Liver (tissue), 3 donors: ENCODE measurements around the gene STUM.

Experiments used
- CTCF ChIP-seq: fragments of 150-350 bp; IDR thresholded peaks from 2 replicates; pipeline ENCODE4 v1.5.1; 2017; ENCODE audit warnings: improper control_type of control experiment, low read depth, low read length; ENCODE audit not compliant: missing input control
- HNF4A ChIP-seq, 2 donors: conservative IDR thresholded peaks; 2 replicates each; pipeline ENCODE4 v1.6.1; 2016; ENCODE audit warnings: antibody characterized with exemption in 2 of 2, mild to moderate bottlenecking in 2 of 2
- JUND ChIP-seq, 2 donors: IDR thresholded peaks; 2 replicates each; pipeline ENCODE4 v1.6.1; 2016; ENCODE audit warnings: antibody characterized with exemption in 2 of 2
- MAX ChIP-seq: IDR thresholded peaks from 2 replicates; pipeline ENCODE4 v1.6.1; 2016; ENCODE audit warnings: antibody characterized with exemption
- RAD21 ChIP-seq, 2 donors: IDR thresholded peaks; 2 replicates each; pipeline ENCODE4 v1.6.1; 2016; ENCODE audit warnings: antibody characterized with exemption in 2 of 2, mild to moderate bottlenecking in 2 of 2
- REST ChIP-seq: IDR thresholded peaks from 2 replicates; pipeline ENCODE4 v1.6.1; 2016; ENCODE audit warnings: antibody characterized with exemption, mild to moderate bottlenecking
- SP1 ChIP-seq: IDR thresholded peaks from 2 replicates; pipeline ENCODE4 v1.6.1; 2018; ENCODE audit warnings: antibody characterized with exemption, mild to moderate bottlenecking
- YY1 ChIP-seq: IDR thresholded peaks from 2 replicates; pipeline ENCODE4 v1.6.1; 2016; ENCODE audit warnings: antibody characterized with exemption, mild to moderate bottlenecking
- donor health status: healthy.
- donor health status: healthy.

GRCh38 chr1:226550672-226551041 lies 2.1 kb downstream of the STUM start:
- TF ChIP-seq YY1 = no peak
- no peak for TF ChIP-seq CTCF
- no peak for TF ChIP-seq REST
- no peak for TF ChIP-seq MAX
- no peak for TF ChIP-seq JUND (IDR thresholded peaks at IDR 0.05)
- TF ChIP-seq SP1 = no peak
- no peak for TF ChIP-seq HNF4A (conservative IDR thresholded peaks at IDR 0.05)
- TF ChIP-seq RAD21 (IDR thresholded peaks at IDR 0.05) = no peak
